NB4 (cell line): ENCODE results near the gene IFT80.

ENCODE experiments used
- POLR2A ChIP-seq: IDR thresholded peaks from 2 replicates; pipeline ENCODE4 v1.6.1; 2011; ENCODE audit warnings: mild to moderate bottlenecking; ENCODE audit not compliant: insufficient read length; ENCODE audit errors: extremely low read depth
- TF ChIP-seq, protein P1 (sequence below): IDR thresholded peaks from one replicate; pipeline ENCODE4 v1.5.1; 2012; ENCODE audit warnings: low read depth, low read length

DNA sequence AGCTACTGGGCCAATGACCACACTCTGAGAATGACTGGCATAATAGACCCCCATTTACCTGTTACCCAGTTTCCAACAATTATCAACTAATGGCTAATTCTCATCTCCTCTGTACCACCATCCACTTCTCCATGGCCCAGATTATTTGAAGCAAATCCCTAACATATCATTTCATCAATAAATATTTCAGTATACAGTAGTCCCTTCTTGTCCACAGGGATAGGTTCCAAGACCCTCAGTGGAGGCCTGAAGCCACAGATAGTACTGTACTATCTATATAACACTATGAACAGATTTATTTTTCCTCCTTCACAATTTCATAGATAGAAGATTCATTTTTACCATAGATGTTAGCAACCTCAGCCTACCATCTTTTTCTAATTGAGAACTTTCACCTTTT, 68.3 kb downstream of the IFT80 start:
- no peak for TF ChIP-seq POLR2A
- TF ChIP-seq, protein P1, sequence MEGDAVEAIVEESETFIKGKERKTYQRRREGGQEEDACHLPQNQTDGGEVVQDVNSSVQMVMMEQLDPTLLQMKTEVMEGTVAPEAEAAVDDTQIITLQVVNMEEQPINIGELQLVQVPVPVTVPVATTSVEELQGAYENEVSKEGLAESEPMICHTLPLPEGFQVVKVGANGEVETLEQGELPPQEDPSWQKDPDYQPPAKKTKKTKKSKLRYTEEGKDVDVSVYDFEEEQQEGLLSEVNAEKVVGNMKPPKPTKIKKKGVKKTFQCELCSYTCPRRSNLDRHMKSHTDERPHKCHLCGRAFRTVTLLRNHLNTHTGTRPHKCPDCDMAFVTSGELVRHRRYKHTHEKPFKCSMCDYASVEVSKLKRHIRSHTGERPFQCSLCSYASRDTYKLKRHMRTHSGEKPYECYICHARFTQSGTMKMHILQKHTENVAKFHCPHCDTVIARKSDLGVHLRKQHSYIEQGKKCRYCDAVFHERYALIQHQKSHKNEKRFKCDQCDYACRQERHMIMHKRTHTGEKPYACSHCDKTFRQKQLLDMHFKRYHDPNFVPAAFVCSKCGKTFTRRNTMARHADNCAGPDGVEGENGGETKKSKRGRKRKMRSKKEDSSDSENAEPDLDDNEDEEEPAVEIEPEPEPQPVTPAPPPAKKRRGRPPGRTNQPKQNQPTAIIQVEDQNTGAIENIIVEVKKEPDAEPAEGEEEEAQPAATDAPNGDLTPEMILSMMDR, result no peak
